Gastroesophageal sphincter (tissue), 3 donors: Measurements from ENCODE around the gene GPD1.

Source experiments
- POLR2A ChIP-seq, 2 donors: fragments of 450-650 bp; IDR thresholded peaks; one replicate each; pipeline ENCODE4 v1.6.1; 2017; ENCODE audit warnings: antibody characterized with exemption in 2 of 2, mild to moderate bottlenecking in 2 of 2, moderate library complexity in 1 of 2
- TF ChIP-seq, protein P1 (sequence below), 4 experiments: fragments of 200-600 bp in 2 of 4; fragments of 450-650 bp in 2 of 4; sonication (generic) in 1 of 4; IDR thresholded peaks; one replicate each; pipeline ENCODE4 v1.5.1; 2017 to 2019; ENCODE audit warnings: antibody characterized with exemption in 4 of 4, mild to moderate bottlenecking in 2 of 4, moderate library complexity in 2 of 4

DNA sequence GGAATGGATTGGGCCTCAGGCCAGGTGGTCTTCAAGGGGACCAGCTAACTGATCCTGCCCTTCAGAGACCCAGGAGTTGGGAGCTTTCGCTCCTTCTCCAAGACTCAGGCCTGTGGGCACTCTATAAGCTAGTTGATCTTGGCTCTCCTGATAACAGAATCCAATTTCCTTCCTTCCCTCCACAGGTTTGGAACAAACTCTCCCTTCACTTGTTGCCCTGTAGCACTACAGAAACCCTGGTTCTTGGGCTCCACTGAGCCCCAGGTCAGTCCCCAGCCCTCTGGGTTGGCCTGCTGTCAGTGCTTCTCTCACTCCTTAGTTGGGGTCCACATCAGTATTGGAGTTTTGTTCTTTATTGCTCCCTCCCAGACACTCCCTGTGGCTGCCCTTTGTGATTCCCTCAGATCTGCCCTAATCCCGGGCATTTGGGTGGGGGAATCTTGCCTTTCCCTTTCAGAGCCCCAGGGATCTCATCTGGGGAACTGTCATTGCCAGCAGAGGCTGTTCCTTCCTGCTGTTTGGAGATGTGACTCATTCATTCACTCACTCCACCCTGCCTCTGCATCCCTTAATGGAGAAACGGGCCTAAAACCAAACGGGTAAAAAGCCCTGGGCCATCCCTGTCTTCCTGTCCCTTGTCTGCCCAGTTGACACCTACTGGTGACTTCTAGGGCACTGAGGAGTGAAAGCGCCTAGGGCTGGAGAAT lies 4.4 kb upstream of the GPD1 start:
- TF ChIP-seq, protein P1, sequence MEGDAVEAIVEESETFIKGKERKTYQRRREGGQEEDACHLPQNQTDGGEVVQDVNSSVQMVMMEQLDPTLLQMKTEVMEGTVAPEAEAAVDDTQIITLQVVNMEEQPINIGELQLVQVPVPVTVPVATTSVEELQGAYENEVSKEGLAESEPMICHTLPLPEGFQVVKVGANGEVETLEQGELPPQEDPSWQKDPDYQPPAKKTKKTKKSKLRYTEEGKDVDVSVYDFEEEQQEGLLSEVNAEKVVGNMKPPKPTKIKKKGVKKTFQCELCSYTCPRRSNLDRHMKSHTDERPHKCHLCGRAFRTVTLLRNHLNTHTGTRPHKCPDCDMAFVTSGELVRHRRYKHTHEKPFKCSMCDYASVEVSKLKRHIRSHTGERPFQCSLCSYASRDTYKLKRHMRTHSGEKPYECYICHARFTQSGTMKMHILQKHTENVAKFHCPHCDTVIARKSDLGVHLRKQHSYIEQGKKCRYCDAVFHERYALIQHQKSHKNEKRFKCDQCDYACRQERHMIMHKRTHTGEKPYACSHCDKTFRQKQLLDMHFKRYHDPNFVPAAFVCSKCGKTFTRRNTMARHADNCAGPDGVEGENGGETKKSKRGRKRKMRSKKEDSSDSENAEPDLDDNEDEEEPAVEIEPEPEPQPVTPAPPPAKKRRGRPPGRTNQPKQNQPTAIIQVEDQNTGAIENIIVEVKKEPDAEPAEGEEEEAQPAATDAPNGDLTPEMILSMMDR (IDR thresholded peaks at IDR 0.05), result no peak
- TF ChIP-seq POLR2A (IDR thresholded peaks at IDR 0.05), result no peak
